Tibial nerve (tissue), 4 donors: ENCODE data around the gene MYO1D.

ENCODE experiments used
- CTCF ChIP-seq, 5 experiments: fragments of 200-600 bp in 3 of 5; fragments of 450-650 bp in 2 of 5; sonication (generic) in 3 of 5; IDR thresholded peaks; one replicate each; pipeline ENCODE4 v1.5.1; 2016 to 2019; ENCODE audit warnings: antibody characterized with exemption in 5 of 5, mild to moderate bottlenecking in 3 of 5, moderate library complexity in 2 of 5
- EP300 ChIP-seq, 2 donors: sonication (generic); formaldehyde crosslinking; IDR thresholded peaks; one replicate each; pipeline ENCODE4 v1.6.1; 2017; ENCODE audit warnings: antibody characterized with exemption in 2 of 2, mild to moderate bottlenecking in 1 of 2

- TF ChIP-seq CTCF (IDR thresholded peaks at IDR 0.05) (no peak), EP300 (IDR thresholded peaks at IDR 0.05) (no peak)
Measured at GRCh38 chr17:32496395-32497073, 380.4 kb downstream of the MYO1D start.
